SK-N-SH (cell line): ENCODE data around the gene SPP2. TPM values are rescaled to one million over a fixed set of nuclear protein-coding genes. Genes with fewer than 3 reads are reported as not detected.

ENCODE experiments used
- CTCF ChIA-PET: fragments of 300-600, 350-600 bp; formaldehyde crosslinking; extraction: SDS; loops from one replicate; lab custom pipeline; 2021; lab: Yijun Ruan, JAX
- POLR2A ChIA-PET: fragments of 350-600 bp; sonication (Branson Sonifier 250); formaldehyde crosslinking; extraction: SDS; loops from one replicate; lab custom pipeline; 2020; ENCODE audit warnings: antibody characterized with exemption, inconsistent platforms; lab: Yijun Ruan, JAX
- DNase-seq: peaks from one replicate; pipeline ENCODE4 v3.0.0; 2012
- H2AFZ ChIP-seq: fragments of 200-600 bp; sonication (generic); 2 replicates; pipeline ENCODE4 v1.8.1; 2016; ENCODE audit warnings: antibody characterized with exemption, mild to moderate bottlenecking, low read depth
- H3F3A ChIP-seq: fragments of 200-600 bp; sonication (generic); replicated peaks from 2 replicates; pipeline ENCODE3; 2016; ENCODE audit warnings: antibody characterized with exemption, mild to moderate bottlenecking; ENCODE audit not compliant: insufficient read depth
- H3K27ac ChIP-seq, 2 experiments: fragments of 200-500 bp in 1 of 2; fragments of 200-600 bp in 1 of 2; sonication (Bioruptor generic) in 1 of 2; sonication (generic), shearing (Covaris generic) in 1 of 2; 2 replicates each; pipeline versions ENCODE4 v1.5.1 to v1.6.1; 2014 to 2016; ENCODE audit warnings: low read depth in 2 of 2, inconsistent platforms in 1 of 2, low read length in 1 of 2, mild to moderate bottlenecking in 1 of 2, mixed read lengths in 1 of 2
- H3K27me3 ChIP-seq: fragments of 200-600 bp; sonication (generic), shearing (Covaris generic); 2 replicates; pipeline ENCODE4 v1.6.1; 2016; ENCODE audit warnings: mixed run types; ENCODE audit not compliant: insufficient read depth
- H3K36me3 ChIP-seq, 2 experiments: fragments of 200-500 bp in 1 of 2; fragments of 200-600 bp in 1 of 2; sonication (Bioruptor generic) in 1 of 2; sonication (generic) in 1 of 2; replicated peaks in 1 of 2; 2 replicates each; pipeline versions ENCODE3 to v1.5.1; 2014 to 2016; ENCODE audit warnings: low read length in 1 of 2, mild to moderate bottlenecking in 1 of 2; ENCODE audit not compliant: insufficient read depth in 2 of 2, control insufficient read depth in 1 of 2
- H3K4me1 ChIP-seq, 2 experiments: fragments of 200-500 bp in 1 of 2; fragments of 200-600 bp in 1 of 2; sonication (Bioruptor generic) in 1 of 2; sonication (generic), shearing (Covaris generic) in 1 of 2; 2 replicates each; pipeline versions ENCODE4 v1.5.1 to v1.6.1; 2014 to 2016; ENCODE audit warnings: low read depth in 1 of 2, low read length in 1 of 2, mixed run types in 1 of 2; ENCODE audit not compliant: insufficient read depth in 2 of 2, control insufficient read depth in 1 of 2
- H3K4me2 ChIP-seq: fragments of 200-600 bp; sonication (generic), shearing (Covaris generic); 2 replicates; pipeline ENCODE4 v1.6.1; 2017; ENCODE audit warnings: mixed run types
- H3K4me3 ChIP-seq, 2 experiments: fragments of 200-500 bp in 1 of 2; fragments of 200-600 bp in 1 of 2; sonication (Bioruptor generic) in 1 of 2; sonication (generic), shearing (Covaris generic) in 1 of 2; 2 replicates each; pipeline versions ENCODE4 v1.5.1 to v1.8.1; 2014 to 2016; ENCODE audit warnings: low read depth in 2 of 2, inconsistent platforms in 1 of 2, low read length in 1 of 2, mild to moderate bottlenecking in 1 of 2, mixed read lengths in 1 of 2, moderate library complexity in 1 of 2
- H3K79me2 ChIP-seq: fragments of 200-600 bp; sonication (generic); 2 replicates; pipeline ENCODE4 v1.8.1; 2017; ENCODE audit warnings: mild to moderate bottlenecking; ENCODE audit not compliant: insufficient read depth
- H3K9ac ChIP-seq: fragments of 200-600 bp; sonication (generic); 2 replicates; pipeline ENCODE4 v1.6.1; 2017; ENCODE audit warnings: mixed run types
- H3K9me2 ChIP-seq: fragments of 200-600 bp; sonication (generic); 2 replicates; pipeline ENCODE4 v1.6.1; 2017; ENCODE audit warnings: mixed run types
- H3K9me3 ChIP-seq: fragments of 200-600 bp; sonication (generic); 2 replicates; pipeline ENCODE4 v1.6.1; 2017; ENCODE audit warnings: mixed run types, mild to moderate bottlenecking, moderate library complexity
- H4K20me1 ChIP-seq: fragments of 200-600 bp; sonication (generic); 2 replicates; pipeline ENCODE4 v1.6.1; 2017; ENCODE audit warnings: mild to moderate bottlenecking, mixed run types; ENCODE audit not compliant: insufficient read depth
- CHD2 ChIP-seq: fragments of 150-350 bp; IDR thresholded peaks from 2 replicates; pipeline ENCODE4 v1.6.1; 2018; ENCODE audit warnings: low read length; ENCODE audit not compliant: partially characterized antibody
- CTCF ChIP-seq: fragments of 200-600 bp; sonication (generic); IDR thresholded peaks from 2 replicates; pipeline ENCODE4 v1.6.1; 2017; ENCODE audit warnings: antibody characterized with exemption, mild to moderate bottlenecking, moderate library complexity
- ELF1 ChIP-seq: IDR thresholded peaks from 2 replicates; pipeline ENCODE4 v1.4.0; 2012
- EZH2phosphoT487 ChIP-seq: fragments of 200-600 bp; sonication (generic); IDR thresholded peaks from 2 replicates; pipeline ENCODE4 v1.6.1; 2017; ENCODE audit warnings: low read depth, mixed run types, mild to moderate bottlenecking, antibody characterized with exemption, moderate library complexity, borderline replicate concordance
- FOSL2 ChIP-seq: IDR thresholded peaks from 2 replicates; pipeline ENCODE4 v1.4.0; 2012; ENCODE audit warnings: low read depth, mild to moderate bottlenecking, moderate library complexity, borderline replicate concordance
- FOXJ3 ChIP-seq: sonication (generic); formaldehyde crosslinking; IDR thresholded peaks from 2 replicates; pipeline ENCODE4 v1.5.1; 2020; ENCODE audit warnings: mild to moderate bottlenecking, missing genetic modification reagents
- FOXM1 ChIP-seq: IDR thresholded peaks from 2 replicates; pipeline ENCODE4 v1.4.0; 2012; ENCODE audit warnings: low read depth, mild to moderate bottlenecking
- GABPA ChIP-seq: IDR thresholded peaks from 2 replicates; pipeline ENCODE4 v1.4.0; 2012; ENCODE audit warnings: low read depth, mild to moderate bottlenecking
- GATA2 ChIP-seq: sonication (generic); formaldehyde crosslinking; IDR thresholded peaks from 2 replicates; pipeline ENCODE4 v1.5.0; 2020; ENCODE audit warnings: mild to moderate bottlenecking, missing genetic modification reagents
- JUND ChIP-seq: IDR thresholded peaks from 2 replicates; pipeline ENCODE4 v1.4.0; 2012
- NFIC ChIP-seq: IDR thresholded peaks from 2 replicates; pipeline ENCODE4 v1.4.0; 2012; ENCODE audit warnings: borderline replicate concordance
- NRF1 ChIP-seq: IDR thresholded peaks from 2 replicates; pipeline ENCODE4 v1.6.1; 2012; ENCODE audit warnings: low read depth, mild to moderate bottlenecking, low read length
- RAD21 ChIP-seq: IDR thresholded peaks from 2 replicates; pipeline ENCODE4 v1.6.1; 2012; ENCODE audit warnings: mild to moderate bottlenecking, low read length
- RCOR1 ChIP-seq: fragments of 150-350 bp; IDR thresholded peaks from 2 replicates; pipeline ENCODE4 v1.6.1; 2017; ENCODE audit warnings: antibody characterized with exemption, low read length
- REST ChIP-seq: IDR thresholded peaks from 2 replicates; pipeline ENCODE4 v1.6.1; 2012; ENCODE audit warnings: mild to moderate bottlenecking, low read depth, low read length, moderate library complexity
- RFX5 ChIP-seq: IDR thresholded peaks from 2 replicates; pipeline ENCODE4 v1.6.1; 2012; ENCODE audit warnings: mild to moderate bottlenecking, improper control_type of control experiment, low read length
- TAF1 ChIP-seq: IDR thresholded peaks from 2 replicates; pipeline ENCODE4 v1.6.1; 2012; ENCODE audit warnings: low read depth, mild to moderate bottlenecking, low read length, moderate library complexity, borderline replicate concordance
- USF2 ChIP-seq: fragments of 150-350 bp; IDR thresholded peaks from 2 replicates; pipeline ENCODE4 v1.6.1; 2017; ENCODE audit warnings: antibody characterized with exemption, low read length, low read depth, borderline replicate concordance
- YY1 ChIP-seq: IDR thresholded peaks from 2 replicates; pipeline ENCODE4 v1.4.0; 2012; ENCODE audit warnings: low read depth, mild to moderate bottlenecking
- WGBS: methylation state at CpG from one replicate; pipeline ENCODE4 v1.1.6; 2017; ENCODE audit warnings: low lambda C conversion rate; 5-methylcytosine and 5-hydroxymethylcytosine counted together
- polyA plus RNA-seq, 3 experiments: library from polyadenylated mRNA; depleted of rRNA; stranded (reverse); fragments of >200 nt; gene quantifications; 2 replicates each; pipeline ENCODE4 v1.2.3, GENCODE V29; 2012

The SPP2 gene
- polyA plus RNA-seq, 1 of the 3 experiments (the other 2 are of a cell fraction) = 0.30 TPM

GRCh38 chr2:234081970-234082822 lies 31.7 kb downstream of the SPP2 start:
- Histone ChIP-seq H3K27me3 (no peaks in the 10 kb centered on the region), H3K9ac (no peak overlapping the region), H2AFZ (no peak overlapping the region), H3F3A (no peaks in the 10 kb centered on the region), H3K36me3 (no peaks in the 10 kb centered on the region), H3K79me2 (no peaks in the 10 kb centered on the region), H3K27ac (no peak overlapping the region), H3K9me2 (no peaks in the 10 kb centered on the region), H3K9me3 (no peaks in the 10 kb centered on the region), H3K4me2 (no peak overlapping the region), H3K4me3 (no peak overlapping the region), H4K20me1 (no peaks in the 10 kb centered on the region), H3K4me1 (no peaks in the 10 kb centered on the region)
- no peak for DNase-seq
- TF ChIP-seq NRF1 (no peak), CTCF (no peak), TAF1 (no peak), CHD2 (no peak), RAD21 (no peak), JUND (no peak), GATA2 (CRISPR knock-in tag) (no peak), RFX5 (no peak), FOXJ3 (CRISPR knock-in tag) (no peak), NFIC (no peak), RCOR1 (no peak), FOXM1 (no peak), FOSL2 (no peak), EZH2phosphoT487 (no peak), ELF1 (no peak), YY1 (no peak), USF2 (no peak), GABPA (no peak), REST (no peak)
- CTCF ChIA-PET = no interaction called here
- 69% methylated on average over 15 of the region's 15 CpGs for WGBS
- POLR2A ChIA-PET = no interaction called here
